Endometrial microvascular endothelial cells (primary cell): ENCODE data around the gene ACBD6. TPM values are rescaled to one million over a fixed set of nuclear protein-coding genes. Genes with fewer than 3 reads are reported as not detected.
"Not testable (repeated sequence)": the region's sequence is repeated elsewhere in the genome, so short reads cannot be mapped to it uniquely, and the experiment has no call there.

ENCODE experiments used
- in situ Hi-C: cut with HindIII; loops from 2 replicates; pipeline ENCODE4 v1.10.0; 2017; ENCODE audit warnings: low sequenced_read_pairs, low pct_unique_long_range_greater_than_20kb; ENCODE audit errors: inconsistent ontology term
- total RNA-seq: library from RNA; depleted of rRNA; stranded (reverse); fragments of >200 nt; gene quantifications from one replicate; pipeline ENCODE4 v1.2.3, GENCODE V29; 2015; ENCODE audit errors: inconsistent ontology term

The ACBD6 gene
- total RNA-seq = 64.3 TPM

- in situ Hi-C loops = loop anchor here (25.0 kb wide), 1 partner anchor 660 kb away; no protein-coding TSS in a partner anchor
Measured at GRCh38 chr1:180502361-180503279, at the start of gene ACBD6. ACBD6 (minus strand) TSS chr1:180502577; CDS start chr1:180502266, 311 bp downstream.

GRCh38 chr1:180551997-180552396 is 49.6 kb upstream of the ACBD6 start:
- in situ Hi-C loops = no loop called here

GRCh38 chr1:180550241-180550640 is 47.9 kb upstream of the ACBD6 start:
- in situ Hi-C loops = no loop called here

- in situ Hi-C loops = not testable (repeated sequence)
Measured at GRCh38 chr1:180549770-180550169, 47.4 kb upstream of the ACBD6 start.

- in situ Hi-C loops = no loop called here
Measured at GRCh38 chr1:180548686-180549317, 46.4 kb upstream of the ACBD6 start.

- in situ Hi-C loops = no loop called here
Measured at GRCh38 chr1:180545991-180546390, 43.6 kb upstream of the ACBD6 start.

- in situ Hi-C loops = no loop called here
Measured at GRCh38 chr1:180544050-180544449, 41.7 kb upstream of the ACBD6 start.

- in situ Hi-C loops = no loop called here
Measured at GRCh38 chr1:180542838-180543145, 40.4 kb upstream of the ACBD6 start.

GRCh38 chr1:180542113-180542837 is 39.9 kb upstream of the ACBD6 start:
- in situ Hi-C loops = no loop called here

- in situ Hi-C loops = no loop called here
Measured at GRCh38 chr1:180540697-180541594, 38.6 kb upstream of the ACBD6 start.

GRCh38 chr1:180539136-180539535 is 36.8 kb upstream of the ACBD6 start:
- in situ Hi-C loops = no loop called here

- in situ Hi-C loops = no loop called here
Measured at GRCh38 chr1:180536821-180537372, 34.5 kb upstream of the ACBD6 start.

GRCh38 chr1:180535418-180535999 is 33.1 kb upstream of the ACBD6 start:
- in situ Hi-C loops = no loop called here

- in situ Hi-C loops = no loop called here
Measured at GRCh38 chr1:180534214-180534613, 31.8 kb upstream of the ACBD6 start.

GRCh38 chr1:180533266-180533987 is 31.1 kb upstream of the ACBD6 start:
- in situ Hi-C loops = no loop called here

GRCh38 chr1:180532854-180533253 is 30.5 kb upstream of the ACBD6 start:
- in situ Hi-C loops = no loop called here

- in situ Hi-C loops = no loop called here
Measured at GRCh38 chr1:180530501-180530900, 28.1 kb upstream of the ACBD6 start.
